ENCODE data around the gene KDM4B.
"Not testable (repeated sequence)": the region's sequence is repeated elsewhere in the genome, so short reads cannot be mapped to it uniquely, and the experiment has no call there.

KDM4B gene

GRCh38 chr19:5154799-5155426 is 186.0 kb downstream of the KDM4B start:
- no peak for DNase-seq

- DNase-seq: no peak
These were observed 186.8 kb downstream of the KDM4B start for GRCh38 chr19:5155586-5156210.

GRCh38 chr19:5156231-5156986 is 187.5 kb downstream of the KDM4B start:
- DNase-seq: no peak

- no peak for DNase-seq
These were observed 188.3 kb downstream of the KDM4B start for GRCh38 chr19:5157186-5157585.

- DNase-seq: not testable (repeated sequence)
These were observed 189.7 kb downstream of the KDM4B start for GRCh38 chr19:5158549-5159134.

- DNase-seq: not testable (repeated sequence)
These were observed 191.4 kb downstream of the KDM4B start for GRCh38 chr19:5160158-5160795.

- DNase-seq: not testable (repeated sequence)
These were observed 196.2 kb downstream of the KDM4B start for GRCh38 chr19:5164845-5165696.

- DNase-seq: no peak
These were observed 196.7 kb downstream of the KDM4B start for GRCh38 chr19:5165697-5166019.

GRCh38 chr19:5166262-5166661 is 197.3 kb downstream of the KDM4B start:
- no peak for DNase-seq

- peak; percentile 65 for DNase-seq
These were observed 201.4 kb downstream of the KDM4B start for GRCh38 chr19:5170329-5170745.

GRCh38 chr19:5171711-5172110 is 202.8 kb downstream of the KDM4B start:
- DNase-seq: no peak

GRCh38 chr19:5172859-5173630 is 204.1 kb downstream of the KDM4B start:
- DNase-seq: no peak

- DNase-seq: no peak
These were observed 205.1 kb downstream of the KDM4B start for GRCh38 chr19:5173993-5174392.

- DNase-seq: no peak
These were observed 209.0 kb downstream of the KDM4B start for GRCh38 chr19:5177745-5178450.

GRCh38 chr19:5178841-5179240 is 209.9 kb downstream of the KDM4B start:
- DNase-seq: no peak

GRCh38 chr19:5179256-5179655 is 210.3 kb downstream of the KDM4B start:
- DNase-seq: no peak

GRCh38 chr19:5181329-5181728 is 212.4 kb downstream of the KDM4B start:
- no peak for DNase-seq

GRCh38 chr19:5182751-5183150 is 213.8 kb downstream of the KDM4B start:
- DNase-seq: no peak

- no peak for DNase-seq
These were observed 214.7 kb downstream of the KDM4B start for GRCh38 chr19:5183616-5184015.

GRCh38 chr19:5184930-5185329 is 216.0 kb downstream of the KDM4B start:
- DNase-seq: no peak

All from stimulated activated CD4-positive, alpha-beta T cell treated with anti-CD3 and anti-CD28 coated beads, Interleukin-1b, Interleukin-23, amount 100 ng/mL, for 48 hours (primary cell).